B cell (primary cell): ENCODE results near the gene BTNL2. TPM values are rescaled to one million over a fixed set of nuclear protein-coding genes. Genes with fewer than 3 reads are reported as not detected.

Experiments
- ATAC-seq: fragments of 200-7000 bp; cut with Tn5 transposase; one replicate; pipeline ENCODE4 v1.10.0; 2021; ENCODE audit warnings: low read depth, mild to moderate bottlenecking, moderate number of reproducible peaks, moderate library complexity
- CTCF ChIA-PET: fragments of 350-600 bp; sonication (Branson Sonifier 250); formaldehyde crosslinking; loops from one replicate; lab custom pipeline; 2021; ENCODE audit warnings: antibody characterized with exemption, inconsistent platforms; lab: Charles Lee
- POLR2A ChIA-PET: fragments of 350-600 bp; sonication (Branson Sonifier 250); formaldehyde crosslinking; loops from one replicate; lab custom pipeline; 2021; ENCODE audit warnings: antibody characterized with exemption; lab: Charles Lee
- DNase-seq: peaks from one replicate; pipeline ENCODE4 v3.0.0; 2013
- H2AFZ ChIP-seq: 2 replicates; pipeline ENCODE4 v1.6.1; 2012; ENCODE audit warnings: mild to moderate bottlenecking, low read depth, low read length; ENCODE audit not compliant: insufficient read depth, poor library complexity, severe bottlenecking
- H3K27ac ChIP-seq, 2 donors: 1 replicate in 1 of 2; 2 replicates in 1 of 2; pipeline ENCODE4 v1.5.1; 2012 to 2013; ENCODE audit warnings: low read length in 2 of 2, mild to moderate bottlenecking in 2 of 2, moderate library complexity in 1 of 2
- H3K27me3 ChIP-seq, 4 experiments: fragments of 200-600 bp in 1 of 4; sonication (generic) in 1 of 4; replicated peaks in 1 of 4; 1 replicate in 2 of 4; 2 replicates in 2 of 4; pipeline versions ENCODE4 v1.6.1 to v1.7.0; 2013 to 2016; ENCODE audit warnings: low read length in 3 of 4, mild to moderate bottlenecking in 2 of 4, mixed read lengths in 1 of 4, moderate library complexity in 1 of 4; ENCODE audit not compliant: insufficient read depth in 4 of 4, control insufficient read depth in 3 of 4; ENCODE audit errors: control extremely low read depth in 1 of 4
- H3K36me3 ChIP-seq, 2 experiments: replicated peaks in 1 of 2; 1 replicate in 1 of 2; 2 replicates in 1 of 2; pipeline versions ENCODE4 v1.6.1 to v1.7.1; 2013; ENCODE audit warnings: low read length in 1 of 2; ENCODE audit not compliant: insufficient read depth in 2 of 2, control insufficient read depth in 1 of 2; ENCODE audit errors: control extremely low read depth in 1 of 2, extremely low read depth in 1 of 2
- H3K4me1 ChIP-seq, 2 donors: fragments of 200-600 bp in 1 of 2; sonication (generic) in 1 of 2; 1 replicate in 1 of 2; 2 replicates in 1 of 2; pipeline versions ENCODE4 v1.5.1 to v1.6.1; 2013 to 2017; ENCODE audit warnings: low read length in 2 of 2; ENCODE audit not compliant: control insufficient read depth in 2 of 2, insufficient read depth in 2 of 2
- H3K4me2 ChIP-seq: replicated peaks from 2 replicates; pipeline ENCODE3; 2012; ENCODE audit warnings: mild to moderate bottlenecking, low read depth, low read length; ENCODE audit not compliant: poor library complexity, severe bottlenecking
- H3K4me3 ChIP-seq, 5 experiments: fragments of 200-600 bp in 1 of 5; sonication (generic) in 1 of 5; 1 replicate in 3 of 5; 2 replicates in 2 of 5; pipeline versions ENCODE4 v1.5.1 to v1.7.0; 2011 to 2016; ENCODE audit warnings: low read length in 4 of 5, mild to moderate bottlenecking in 4 of 5, low read depth in 2 of 5, control low read depth in 1 of 5, moderate library complexity in 1 of 5; ENCODE audit not compliant: insufficient read depth in 1 of 5; ENCODE audit errors: control extremely low read depth in 1 of 5, extremely low read depth in 1 of 5
- H3K79me2 ChIP-seq: fragments of 200-600 bp; sonication (generic); one replicate; pipeline ENCODE4 v1.6.0; 2016; ENCODE audit warnings: low read length; ENCODE audit not compliant: control insufficient read depth, insufficient read depth
- H3K9ac ChIP-seq: fragments of 200-600 bp; sonication (generic); 2 replicates; pipeline ENCODE4 v1.6.1; 2017; ENCODE audit warnings: mild to moderate bottlenecking, low read length, moderate library complexity
- H3K9me3 ChIP-seq, 3 donors: one replicate each; pipeline versions ENCODE4 v1.6.1 to v1.7.1; 2013; ENCODE audit warnings: low read length in 2 of 3; ENCODE audit not compliant: control insufficient read depth in 2 of 3, insufficient read depth in 1 of 3; ENCODE audit errors: control extremely low read depth in 1 of 3
- H4K20me1 ChIP-seq: 2 replicates; pipeline ENCODE4 v1.6.0; 2012; ENCODE audit warnings: mild to moderate bottlenecking, low read length; ENCODE audit not compliant: insufficient read depth, control insufficient read depth, poor library complexity, severe bottlenecking
- H3K27ac Mint-ChIP-seq: one replicate; pipeline ENCODE4 v1.8.0; 2021; ENCODE audit warnings: mixed read lengths
- H3K27me3 Mint-ChIP-seq: one replicate; pipeline ENCODE4 v1.8.0; 2021; ENCODE audit warnings: mixed read lengths
- H3K4me1 Mint-ChIP-seq: one replicate; pipeline ENCODE4 v1.8.0; 2021; ENCODE audit warnings: mixed read lengths
- H3K4me3 Mint-ChIP-seq: one replicate; pipeline ENCODE4 v1.8.0; 2021; ENCODE audit warnings: mixed read lengths
- H3K9me3 Mint-ChIP-seq: one replicate; pipeline ENCODE4 v1.8.0; 2022; ENCODE audit warnings: mixed read lengths; ENCODE audit not compliant: insufficient read depth
- EZH2 ChIP-seq: IDR thresholded peaks from 2 replicates; pipeline ENCODE4 v1.6.1; 2012; ENCODE audit warnings: borderline replicate concordance, low read depth, mild to moderate bottlenecking, moderate library complexity, low read length; ENCODE audit not compliant: insufficient read depth, poor library complexity, severe bottlenecking
- WGBS: methylation state at CpG from one replicate; pipeline ENCODE4 v1.1.5; 2013; ENCODE audit warnings: missing lambda C conversion rate; ENCODE audit not compliant: insufficient coverage; 5-methylcytosine and 5-hydroxymethylcytosine counted together
- intact Hi-C: fragments of 100-400 bp; cut with micrococcal nuclease; formaldehyde crosslinking; loops from one replicate; pipeline ENCODE4 v1.10.0; 2022
- polyA plus RNA-seq: library from polyadenylated mRNA; depleted of rRNA; stranded (reverse); fragments of >200 nt; gene quantifications from 2 replicates; pipeline ENCODE4 v1.2.3, GENCODE V29; 2012
- total RNA-seq, 2 donors: library from RNA; stranded (reverse); fragments of 120-200 nt in 1 of 2; gene quantifications; 1 replicate in 1 of 2; 2 replicates in 1 of 2; pipeline versions ENCODE4 v1.2.3 to v1.2.4, GENCODE V29; 2013 to 2022
- TF ChIP-seq, protein P1 (sequence below): fragments of 200-600 bp; IDR thresholded peaks from one replicate; pipeline ENCODE4 v1.8.0; 2022; ENCODE audit warnings: antibody characterized with exemption, mild to moderate bottlenecking

Gene BTNL2
- total and polyA plus RNA-seq, 2 donors (not counting 1 experiment from before 2014, with no cell fraction given) = not detected

DNA sequence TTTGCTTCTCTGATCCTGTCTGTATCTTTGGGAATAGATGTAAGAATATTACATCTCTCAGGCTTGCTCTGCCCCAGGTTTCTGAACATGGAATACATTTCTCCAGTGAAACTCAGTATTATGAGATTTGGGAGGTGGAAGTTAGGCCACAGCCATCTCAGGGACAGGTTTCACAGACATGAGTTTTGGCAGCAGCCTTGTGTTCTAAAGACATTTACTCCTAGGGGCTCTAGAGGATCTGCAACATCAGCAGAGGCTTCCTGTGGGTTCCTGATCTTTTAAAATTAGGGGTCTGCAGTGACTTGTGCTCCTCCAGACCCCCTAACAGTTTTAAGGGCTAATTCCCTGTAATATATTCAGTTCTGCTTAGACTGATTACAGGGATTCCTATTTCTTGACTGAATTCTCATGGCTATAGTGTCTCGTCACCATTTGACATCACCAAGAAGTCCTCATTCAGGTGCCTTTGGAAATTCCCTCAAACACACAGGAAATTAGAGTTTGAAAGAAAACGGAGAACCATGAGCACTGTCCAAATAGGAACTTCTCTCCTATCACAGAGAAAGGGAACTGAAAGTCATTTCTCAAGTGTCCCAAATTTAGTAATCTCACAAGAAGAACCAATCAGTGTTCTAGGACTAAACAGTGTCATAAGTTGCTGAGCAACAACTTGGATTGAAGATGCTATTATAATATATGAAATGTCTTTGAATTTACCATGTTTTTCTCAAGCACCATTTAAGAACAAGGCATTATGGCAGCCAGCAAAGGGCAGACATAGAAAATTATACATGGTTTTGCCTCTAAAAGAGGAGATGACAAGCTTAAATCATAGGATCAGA lies 30.2 kb upstream of the BTNL2 start:
- intact Hi-C loops = loop anchor here (1.0 to 10.0 kb wide), 2 partner anchors 167 to 228 kb away; partner anchors contain the start of gene HLA-DQB1
- Mint-ChIP-seq H3K27me3 (no peaks in the 10 kb centered on the region), H3K4me3 (peak overlapping the region; percentile 38), H3K27ac (peak overlapping the region; percentile 99), H3K4me1 (peaks cover 63% of the 10 kb centered on the region), H3K9me3 (peaks cover 4% of the 10 kb centered on the region)
- POLR2A ChIA-PET = interaction anchor here (1.0 to 2.2 kb wide), 3 partner anchors 185 to 253 kb away, joined by 3 to 7 read pairs (median 4); partner anchors contain the start of gene HLA-DQA1
- peaks cover 0 to 19% of the 10 kb centered on the region in 2 experiments for H3K36me3 ChIP-seq
- peak overlapping the region in 3 of 5 experiments; percentile 12 to 36 (median 21) for H3K4me3 ChIP-seq
- H3K4me2 ChIP-seq = peak overlapping the region; percentile 85
- H3K4me1 ChIP-seq = peaks cover 47 to 49% of the 10 kb centered on the region in 2 donors
- H4K20me1 ChIP-seq = peaks cover 18% of the 10 kb centered on the region
- ATAC-seq (peak; percentile 65), DNase-seq (peak; percentile 93)
- 0% methylated on average over 1 of the region's 2 CpGs for WGBS
- CTCF ChIA-PET = interaction anchor here (0.7 to 7.3 kb wide), 5 partner anchors 11 to 356 kb away, joined by 3 to 77 read pairs (median 3); no protein-coding TSS in a partner anchor
- peaks cover 0 to 6% (median 0%) of the 10 kb centered on the region in 3 donors for H3K9me3 ChIP-seq
- peak overlapping the region; percentile 99 to 100 for H3K27ac ChIP-seq
- TF ChIP-seq, protein P1, sequence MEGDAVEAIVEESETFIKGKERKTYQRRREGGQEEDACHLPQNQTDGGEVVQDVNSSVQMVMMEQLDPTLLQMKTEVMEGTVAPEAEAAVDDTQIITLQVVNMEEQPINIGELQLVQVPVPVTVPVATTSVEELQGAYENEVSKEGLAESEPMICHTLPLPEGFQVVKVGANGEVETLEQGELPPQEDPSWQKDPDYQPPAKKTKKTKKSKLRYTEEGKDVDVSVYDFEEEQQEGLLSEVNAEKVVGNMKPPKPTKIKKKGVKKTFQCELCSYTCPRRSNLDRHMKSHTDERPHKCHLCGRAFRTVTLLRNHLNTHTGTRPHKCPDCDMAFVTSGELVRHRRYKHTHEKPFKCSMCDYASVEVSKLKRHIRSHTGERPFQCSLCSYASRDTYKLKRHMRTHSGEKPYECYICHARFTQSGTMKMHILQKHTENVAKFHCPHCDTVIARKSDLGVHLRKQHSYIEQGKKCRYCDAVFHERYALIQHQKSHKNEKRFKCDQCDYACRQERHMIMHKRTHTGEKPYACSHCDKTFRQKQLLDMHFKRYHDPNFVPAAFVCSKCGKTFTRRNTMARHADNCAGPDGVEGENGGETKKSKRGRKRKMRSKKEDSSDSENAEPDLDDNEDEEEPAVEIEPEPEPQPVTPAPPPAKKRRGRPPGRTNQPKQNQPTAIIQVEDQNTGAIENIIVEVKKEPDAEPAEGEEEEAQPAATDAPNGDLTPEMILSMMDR = no peak
- no peak for TF ChIP-seq EZH2
- H3K27me3 ChIP-seq = no peaks in the 10 kb centered on the region
- peaks cover 87% of the 10 kb centered on the region for H3K79me2 ChIP-seq
- H2AFZ ChIP-seq = no peak overlapping the region
- H3K9ac ChIP-seq = peak overlapping the region; percentile 65
